ENCODE results near the gene ERVW-1. TPM values are rescaled to one million over a fixed set of nuclear protein-coding genes. Genes with fewer than 3 reads are reported as not detected.

The ERVW-1 gene
- total RNA-seq, 1 donor from 2014 or later, result not detected

DNA sequence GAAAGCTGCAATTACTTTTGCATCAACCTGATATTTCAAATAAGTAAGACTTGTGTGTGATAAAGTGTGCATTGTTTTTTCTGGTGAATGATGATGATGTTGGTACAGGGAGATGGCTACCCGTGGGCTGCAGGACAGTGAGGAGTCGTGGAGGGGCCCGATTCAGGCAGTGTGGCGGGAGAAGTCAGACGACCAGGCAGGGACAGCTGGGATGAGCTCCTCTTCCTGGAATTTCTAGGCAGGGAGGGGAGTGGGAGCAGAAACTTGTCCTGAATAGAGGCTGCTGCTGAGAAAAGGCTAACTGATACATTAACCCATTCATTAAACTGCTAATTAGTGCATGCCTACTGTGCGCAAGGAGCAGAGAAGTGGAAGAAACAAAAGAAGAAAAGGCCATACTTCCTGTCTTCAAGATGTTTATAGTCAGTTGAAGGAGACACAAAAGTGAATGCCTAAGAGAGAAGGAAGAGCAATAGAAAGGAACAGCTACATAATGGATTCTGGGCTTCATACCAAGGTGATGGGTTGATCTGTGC is 39.7 kb downstream of the ERVW-1 start:
- H3K9me3 Mint-ChIP-seq (ENCODE audit: low read depth), result peaks cover 3% of the 10 kb centered on the region
- no peaks in the 10 kb centered on the region for H3K4me1 Mint-ChIP-seq (ENCODE audit: low read depth)
- H3K36me3 Mint-ChIP-seq (ENCODE audit: low read depth), result peaks cover 4% of the 10 kb centered on the region
- no peak for DNase-seq (ENCODE audit: low spot score)
- H3K4me3 Mint-ChIP-seq (ENCODE audit: unreplicated experiment), result no peak overlapping the region
- peaks cover 17% of the 10 kb centered on the region for H3K27me3 Mint-ChIP-seq (ENCODE audit: low read depth)
- TF ChIP-seq, protein P1, sequence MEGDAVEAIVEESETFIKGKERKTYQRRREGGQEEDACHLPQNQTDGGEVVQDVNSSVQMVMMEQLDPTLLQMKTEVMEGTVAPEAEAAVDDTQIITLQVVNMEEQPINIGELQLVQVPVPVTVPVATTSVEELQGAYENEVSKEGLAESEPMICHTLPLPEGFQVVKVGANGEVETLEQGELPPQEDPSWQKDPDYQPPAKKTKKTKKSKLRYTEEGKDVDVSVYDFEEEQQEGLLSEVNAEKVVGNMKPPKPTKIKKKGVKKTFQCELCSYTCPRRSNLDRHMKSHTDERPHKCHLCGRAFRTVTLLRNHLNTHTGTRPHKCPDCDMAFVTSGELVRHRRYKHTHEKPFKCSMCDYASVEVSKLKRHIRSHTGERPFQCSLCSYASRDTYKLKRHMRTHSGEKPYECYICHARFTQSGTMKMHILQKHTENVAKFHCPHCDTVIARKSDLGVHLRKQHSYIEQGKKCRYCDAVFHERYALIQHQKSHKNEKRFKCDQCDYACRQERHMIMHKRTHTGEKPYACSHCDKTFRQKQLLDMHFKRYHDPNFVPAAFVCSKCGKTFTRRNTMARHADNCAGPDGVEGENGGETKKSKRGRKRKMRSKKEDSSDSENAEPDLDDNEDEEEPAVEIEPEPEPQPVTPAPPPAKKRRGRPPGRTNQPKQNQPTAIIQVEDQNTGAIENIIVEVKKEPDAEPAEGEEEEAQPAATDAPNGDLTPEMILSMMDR (IDR thresholded peaks at IDR 0.05), result no peak
- no peak overlapping the region for H3K27ac Mint-ChIP-seq (ENCODE audit: unreplicated experiment)

DNA sequence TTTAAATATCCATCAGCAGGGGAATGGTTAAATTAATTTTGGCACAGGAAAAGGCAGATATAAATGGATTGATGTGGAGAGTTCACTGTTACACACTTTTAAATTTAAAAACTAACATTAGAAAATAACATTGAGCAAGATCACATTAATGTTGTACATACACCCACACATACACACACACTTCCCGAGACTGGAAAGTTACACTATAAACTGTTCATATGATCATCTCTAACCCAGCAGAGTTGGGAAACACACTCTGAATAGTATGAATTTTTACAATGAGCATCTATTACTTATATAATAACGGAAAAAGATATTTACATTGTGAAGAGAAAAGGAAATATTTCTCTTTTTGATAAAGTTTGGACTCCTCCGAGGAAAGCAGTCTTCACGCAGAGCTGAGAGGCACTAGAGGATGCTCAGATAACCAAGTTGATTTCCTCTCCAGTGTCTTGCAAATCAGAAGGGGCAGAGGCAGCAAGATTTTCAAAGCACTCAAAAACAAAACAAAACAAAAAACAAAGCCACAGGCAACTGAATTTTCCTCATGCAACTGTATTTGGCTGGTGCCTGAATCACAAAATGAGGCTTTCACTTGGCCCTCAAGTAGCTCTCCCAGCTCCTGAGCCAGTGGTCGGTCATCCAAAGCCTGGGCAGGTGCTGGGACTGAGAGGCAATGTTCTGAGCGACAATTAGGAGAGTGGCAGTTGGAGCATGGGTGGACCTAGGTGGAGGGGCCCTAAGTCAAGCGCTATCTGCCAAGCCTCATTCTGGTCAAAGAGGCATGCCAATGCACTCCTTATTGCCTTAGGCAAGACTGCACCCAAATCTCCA is 40.9 kb downstream of the ERVW-1 start:
- Mint-ChIP-seq H3K9me3 (ENCODE audit: low read depth) (no peaks in the 10 kb centered on the region), H3K27ac (ENCODE audit: unreplicated experiment) (no peak overlapping the region), H3K36me3 (ENCODE audit: low read depth) (no peaks in the 10 kb centered on the region), H3K27me3 (ENCODE audit: low read depth) (peaks cover 13% of the 10 kb centered on the region), H3K4me1 (ENCODE audit: low read depth) (no peaks in the 10 kb centered on the region), H3K4me3 (ENCODE audit: unreplicated experiment) (no peak overlapping the region)
- DNase-seq (ENCODE audit: low spot score), result no peak
- TF ChIP-seq, protein P1 (IDR thresholded peaks at IDR 0.05), result no peak

DNA sequence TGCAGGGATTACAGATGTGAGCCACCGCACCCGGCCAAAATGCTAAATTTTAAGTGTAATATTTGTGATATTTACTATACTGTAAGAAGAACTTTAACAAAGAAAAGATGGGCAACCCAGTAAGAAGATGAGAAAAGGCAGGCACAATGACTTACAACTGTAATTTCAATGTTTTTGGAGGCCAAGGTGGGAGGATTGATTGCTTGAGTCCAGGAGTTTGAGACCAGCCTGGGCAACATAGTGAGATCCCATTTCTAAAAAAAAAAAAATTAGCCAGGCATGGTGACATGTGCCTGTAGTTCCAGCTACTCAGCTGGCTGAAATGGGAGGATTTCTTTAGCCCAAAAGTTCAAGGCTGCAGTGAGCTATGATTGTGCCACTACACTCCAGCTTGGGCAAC is 42.2 kb downstream of the ERVW-1 start:
- H3K4me3 Mint-ChIP-seq (ENCODE audit: unreplicated experiment), result no peak overlapping the region
- TF ChIP-seq, protein P1 (IDR thresholded peaks at IDR 0.05), result no peak
- no peak overlapping the region for H3K27ac Mint-ChIP-seq (ENCODE audit: unreplicated experiment)
- H3K27me3 Mint-ChIP-seq (ENCODE audit: low read depth), result peaks cover 7% of the 10 kb centered on the region
- H3K9me3 Mint-ChIP-seq (ENCODE audit: low read depth), result peaks cover 4% of the 10 kb centered on the region
- no peaks in the 10 kb centered on the region for H3K4me1 Mint-ChIP-seq (ENCODE audit: low read depth)
- DNase-seq (ENCODE audit: low spot score), result no peak
- H3K36me3 Mint-ChIP-seq (ENCODE audit: low read depth), result no peaks in the 10 kb centered on the region

DNA sequence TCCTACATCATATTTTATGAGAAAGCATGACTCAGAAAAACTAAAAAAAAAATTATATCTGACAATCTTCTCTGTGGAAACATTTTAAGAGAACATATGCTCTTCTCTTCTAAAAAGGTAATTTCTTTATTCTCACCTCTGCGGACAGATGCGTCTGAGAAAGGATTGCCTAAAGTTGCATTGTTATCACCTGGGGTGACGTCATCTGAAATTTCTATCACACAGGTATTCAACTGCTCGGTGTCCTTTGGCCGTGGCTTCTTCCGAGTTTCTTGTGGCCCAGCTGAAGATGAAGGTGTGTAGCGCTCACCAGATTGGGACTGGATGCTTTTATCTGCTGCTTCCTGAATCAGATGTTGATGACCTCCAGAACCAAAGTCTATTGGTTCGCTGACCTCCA is 44.7 kb downstream of the ERVW-1 start:
- Mint-ChIP-seq H3K4me3 (ENCODE audit: unreplicated experiment) (no peak overlapping the region), H3K27ac (ENCODE audit: unreplicated experiment) (no peak overlapping the region), H3K36me3 (ENCODE audit: low read depth) (no peaks in the 10 kb centered on the region), H3K27me3 (ENCODE audit: low read depth) (peaks cover 3% of the 10 kb centered on the region), H3K4me1 (ENCODE audit: low read depth) (no peaks in the 10 kb centered on the region), H3K9me3 (ENCODE audit: low read depth) (peaks cover 4% of the 10 kb centered on the region)
- TF ChIP-seq, protein P1 (IDR thresholded peaks at IDR 0.05), result no peak
- DNase-seq (ENCODE audit: low spot score), result no peak

DNA sequence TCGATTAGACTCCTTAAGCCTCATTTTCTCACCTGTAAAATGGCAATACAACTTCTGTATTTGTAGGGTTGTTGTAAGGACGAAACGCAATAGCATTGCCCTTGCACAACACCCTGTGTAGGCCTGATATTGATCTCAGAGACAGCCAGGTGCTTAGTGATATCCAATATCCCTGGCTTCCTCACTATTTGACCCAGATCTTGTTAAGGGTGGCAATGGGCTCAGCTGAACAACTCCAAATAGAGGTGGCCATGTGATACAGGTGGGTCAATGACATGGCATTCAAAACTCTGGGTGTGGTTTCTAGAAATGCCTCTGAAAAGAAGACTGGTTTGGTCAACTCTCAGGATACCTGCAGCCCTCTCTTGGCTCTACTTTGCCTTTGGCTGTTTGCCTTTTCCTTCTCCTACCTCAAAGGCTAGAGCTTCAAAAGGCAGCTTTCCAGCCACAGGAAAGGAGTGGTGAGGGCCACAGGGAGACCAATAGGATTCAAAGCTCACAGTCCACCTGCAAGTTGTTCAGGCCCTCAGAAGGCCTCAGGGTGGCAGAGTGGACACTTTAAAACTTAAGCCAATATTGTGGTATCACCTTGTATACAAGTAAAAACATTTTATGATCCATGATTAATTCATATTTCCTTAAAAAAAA is 45.3 kb downstream of the ERVW-1 start:
- TF ChIP-seq, protein P1 (IDR thresholded peaks at IDR 0.05), result no peak
- DNase-seq (ENCODE audit: low spot score), result no peak
- H3K9me3 Mint-ChIP-seq (ENCODE audit: low read depth), result peaks cover 4% of the 10 kb centered on the region
- H3K4me1 Mint-ChIP-seq (ENCODE audit: low read depth), result no peaks in the 10 kb centered on the region
- H3K4me3 Mint-ChIP-seq (ENCODE audit: unreplicated experiment), result no peak overlapping the region
- peaks cover 4% of the 10 kb centered on the region for H3K27me3 Mint-ChIP-seq (ENCODE audit: low read depth)
- no peak overlapping the region for H3K27ac Mint-ChIP-seq (ENCODE audit: unreplicated experiment)
- no peaks in the 10 kb centered on the region for H3K36me3 Mint-ChIP-seq (ENCODE audit: low read depth)

Measured in chondrocyte (in vitro differentiated cells).